WTC11 (cell line): ENCODE measurements around the gene GK2. TPM values are rescaled to one million over a fixed set of nuclear protein-coding genes. Genes with fewer than 3 reads are reported as not detected.

Experiments used
- ATAC-seq: fragments of 200-7000 bp; cut with Tn5 transposase; 2 replicates; pipeline ENCODE4 v1.10.0; 2021; ENCODE audit warnings: mild to moderate bottlenecking, moderate library complexity
- CTCF ChIA-PET: fragments of 300-600 bp; sonication (Branson Sonifier 250); formaldehyde crosslinking; loops from one replicate; lab custom pipeline; 2021; ENCODE audit warnings: antibody characterized with exemption; lab: Charles Lee
- POLR2A ChIA-PET: fragments of 350-600 bp; sonication (Branson Sonifier 250); formaldehyde crosslinking; loops from one replicate; lab custom pipeline; 2021; ENCODE audit warnings: antibody characterized with exemption; lab: Charles Lee
- DNase-seq: peaks from one replicate; pipeline ENCODE4 v3.0.0; 2021; ENCODE audit warnings: low spot score
- H3K27ac Mint-ChIP-seq: 2 replicates; pipeline ENCODE4 v1.8.0; 2021; ENCODE audit warnings: mixed read lengths
- H3K27me3 Mint-ChIP-seq: 2 replicates; pipeline ENCODE4 v1.8.0; 2021; ENCODE audit warnings: low read depth, mild to moderate bottlenecking, moderate library complexity, mixed read lengths
- H3K36me3 Mint-ChIP-seq: 2 replicates; pipeline ENCODE4 v1.8.0; 2021; ENCODE audit warnings: mixed read lengths
- H3K4me1 Mint-ChIP-seq: 2 replicates; pipeline ENCODE4 v1.8.0; 2022; ENCODE audit warnings: mixed read lengths
- H3K4me3 Mint-ChIP-seq: 2 replicates; pipeline ENCODE4 v1.8.0; 2021; ENCODE audit warnings: mild to moderate bottlenecking, moderate library complexity, mixed read lengths
- H3K9me3 Mint-ChIP-seq: 2 replicates; pipeline ENCODE4 v1.8.0; 2021; ENCODE audit warnings: mixed read lengths
- TCF7 ChIP-seq: sonication (generic); formaldehyde crosslinking; IDR thresholded peaks from 2 replicates; pipeline ENCODE4 v1.8.0; 2022; ENCODE audit warnings: mild to moderate bottlenecking, low read depth, missing genetic modification reagents, moderate library complexity
- ZBTB21 ChIP-seq: sonication (generic); formaldehyde crosslinking; IDR thresholded peaks from 2 replicates; pipeline ENCODE4 v1.8.1; 2023; ENCODE audit warnings: mild to moderate bottlenecking, missing genetic modification reagents, borderline replicate concordance
- ZNF121 ChIP-seq: sonication (generic); formaldehyde crosslinking; IDR thresholded peaks from 2 replicates; pipeline ENCODE4 v1.8.0; 2023; ENCODE audit warnings: missing genetic modification reagents
- ZNF232 ChIP-seq: sonication (generic); formaldehyde crosslinking; IDR thresholded peaks from 2 replicates; pipeline ENCODE4 v1.8.0; 2022; ENCODE audit warnings: mild to moderate bottlenecking, missing genetic modification reagents
- total RNA-seq: library from RNA; stranded (reverse); gene quantifications from 3 replicates; pipeline ENCODE4 v1.2.3, GENCODE V29; 2021
- TF ChIP-seq, protein P1 (sequence below): fragments of 250-450 bp; sonication (Bioruptor Pico); IDR thresholded peaks from 2 replicates; pipeline ENCODE4 v1.9.0; 2021; ENCODE audit warnings: moderate library complexity, mild to moderate bottlenecking, inconsistent platforms, borderline replicate concordance
- TF ChIP-seq, protein P2 (sequence below): fragments of 250-450 bp; sonication (Bioruptor Pico); IDR thresholded peaks from 2 replicates; pipeline ENCODE4 v1.9.0; 2021; ENCODE audit warnings: mild to moderate bottlenecking
- TF ChIP-seq, protein P3 (sequence below): sonication (generic); formaldehyde crosslinking; IDR thresholded peaks from 2 replicates; pipeline ENCODE4 v1.8.0; 2023; ENCODE audit warnings: missing genetic modification reagents, mild to moderate bottlenecking, borderline replicate concordance
- TF ChIP-seq, protein P4 (sequence below): sonication (generic); formaldehyde crosslinking; conservative IDR thresholded peaks from 2 replicates; pipeline ENCODE4 v1.8.1; 2023; ENCODE audit warnings: mild to moderate bottlenecking, low read depth, missing genetic modification reagents, moderate library complexity
- TF ChIP-seq, protein P5 (sequence below): sonication (generic); formaldehyde crosslinking; IDR thresholded peaks from 2 replicates; pipeline ENCODE4 v1.8.0; 2022; ENCODE audit warnings: mild to moderate bottlenecking, missing genetic modification reagents
- TF ChIP-seq, protein P6 (sequence below): sonication (generic); formaldehyde crosslinking; IDR thresholded peaks from 2 replicates; pipeline ENCODE4 v1.8.0; 2023; ENCODE audit warnings: missing genetic modification reagents
- TF ChIP-seq, protein P7 (sequence below): sonication (generic); formaldehyde crosslinking; IDR thresholded peaks from 2 replicates; pipeline ENCODE4 v1.8.0; 2022; ENCODE audit warnings: mild to moderate bottlenecking, missing genetic modification reagents
- TF ChIP-seq, protein P8 (sequence below): fragments of 250-450 bp; sonication (Bioruptor Pico); IDR thresholded peaks from 2 replicates; pipeline ENCODE4 v1.9.0; 2021; ENCODE audit warnings: mild to moderate bottlenecking

GK2 gene
- total RNA-seq, 1 experiment from 2014 or later, result not detected

DNA sequence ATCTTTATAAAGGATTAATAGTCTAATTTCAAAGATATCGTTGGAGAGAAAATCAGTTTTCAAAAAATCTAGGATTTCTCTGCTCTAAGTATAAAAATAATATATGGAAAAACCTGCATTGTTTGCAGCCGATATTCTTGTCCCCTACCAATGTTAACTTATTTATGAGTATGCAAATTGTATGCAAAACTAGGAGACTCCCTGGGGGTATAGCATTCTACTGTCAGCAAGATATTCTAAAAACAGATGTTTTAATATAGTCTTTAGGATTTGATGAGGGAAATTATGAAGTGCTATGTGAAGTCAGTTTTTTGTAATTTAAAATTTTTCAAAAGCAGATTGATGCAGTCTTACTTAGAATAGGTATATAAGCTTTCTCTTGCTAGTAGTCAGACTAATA lies 40.9 kb downstream of the GK2 start (continued):
- TF ChIP-seq, protein P1, sequence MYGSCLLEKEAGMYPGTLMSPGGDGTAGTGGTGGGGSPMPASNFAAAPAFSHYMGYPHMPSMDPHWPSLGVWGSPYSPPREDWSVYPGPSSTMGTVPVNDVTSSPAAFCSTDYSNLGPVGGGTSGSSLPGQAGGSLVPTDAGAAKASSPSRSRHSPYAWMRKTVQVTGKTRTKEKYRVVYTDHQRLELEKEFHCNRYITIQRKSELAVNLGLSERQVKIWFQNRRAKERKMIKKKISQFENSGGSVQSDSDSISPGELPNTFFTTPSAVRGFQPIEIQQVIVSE (CRISPR knock-in tag), result no peak
- no peak for TF ChIP-seq ZNF232
- TF ChIP-seq, protein P2, sequence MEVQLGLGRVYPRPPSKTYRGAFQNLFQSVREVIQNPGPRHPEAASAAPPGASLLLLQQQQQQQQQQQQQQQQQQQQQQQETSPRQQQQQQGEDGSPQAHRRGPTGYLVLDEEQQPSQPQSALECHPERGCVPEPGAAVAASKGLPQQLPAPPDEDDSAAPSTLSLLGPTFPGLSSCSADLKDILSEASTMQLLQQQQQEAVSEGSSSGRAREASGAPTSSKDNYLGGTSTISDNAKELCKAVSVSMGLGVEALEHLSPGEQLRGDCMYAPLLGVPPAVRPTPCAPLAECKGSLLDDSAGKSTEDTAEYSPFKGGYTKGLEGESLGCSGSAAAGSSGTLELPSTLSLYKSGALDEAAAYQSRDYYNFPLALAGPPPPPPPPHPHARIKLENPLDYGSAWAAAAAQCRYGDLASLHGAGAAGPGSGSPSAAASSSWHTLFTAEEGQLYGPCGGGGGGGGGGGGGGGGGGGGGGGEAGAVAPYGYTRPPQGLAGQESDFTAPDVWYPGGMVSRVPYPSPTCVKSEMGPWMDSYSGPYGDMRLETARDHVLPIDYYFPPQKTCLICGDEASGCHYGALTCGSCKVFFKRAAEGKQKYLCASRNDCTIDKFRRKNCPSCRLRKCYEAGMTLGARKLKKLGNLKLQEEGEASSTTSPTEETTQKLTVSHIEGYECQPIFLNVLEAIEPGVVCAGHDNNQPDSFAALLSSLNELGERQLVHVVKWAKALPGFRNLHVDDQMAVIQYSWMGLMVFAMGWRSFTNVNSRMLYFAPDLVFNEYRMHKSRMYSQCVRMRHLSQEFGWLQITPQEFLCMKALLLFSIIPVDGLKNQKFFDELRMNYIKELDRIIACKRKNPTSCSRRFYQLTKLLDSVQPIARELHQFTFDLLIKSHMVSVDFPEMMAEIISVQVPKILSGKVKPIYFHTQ (CRISPR knock-in tag), result no peak
- TF ChIP-seq, protein P3, sequence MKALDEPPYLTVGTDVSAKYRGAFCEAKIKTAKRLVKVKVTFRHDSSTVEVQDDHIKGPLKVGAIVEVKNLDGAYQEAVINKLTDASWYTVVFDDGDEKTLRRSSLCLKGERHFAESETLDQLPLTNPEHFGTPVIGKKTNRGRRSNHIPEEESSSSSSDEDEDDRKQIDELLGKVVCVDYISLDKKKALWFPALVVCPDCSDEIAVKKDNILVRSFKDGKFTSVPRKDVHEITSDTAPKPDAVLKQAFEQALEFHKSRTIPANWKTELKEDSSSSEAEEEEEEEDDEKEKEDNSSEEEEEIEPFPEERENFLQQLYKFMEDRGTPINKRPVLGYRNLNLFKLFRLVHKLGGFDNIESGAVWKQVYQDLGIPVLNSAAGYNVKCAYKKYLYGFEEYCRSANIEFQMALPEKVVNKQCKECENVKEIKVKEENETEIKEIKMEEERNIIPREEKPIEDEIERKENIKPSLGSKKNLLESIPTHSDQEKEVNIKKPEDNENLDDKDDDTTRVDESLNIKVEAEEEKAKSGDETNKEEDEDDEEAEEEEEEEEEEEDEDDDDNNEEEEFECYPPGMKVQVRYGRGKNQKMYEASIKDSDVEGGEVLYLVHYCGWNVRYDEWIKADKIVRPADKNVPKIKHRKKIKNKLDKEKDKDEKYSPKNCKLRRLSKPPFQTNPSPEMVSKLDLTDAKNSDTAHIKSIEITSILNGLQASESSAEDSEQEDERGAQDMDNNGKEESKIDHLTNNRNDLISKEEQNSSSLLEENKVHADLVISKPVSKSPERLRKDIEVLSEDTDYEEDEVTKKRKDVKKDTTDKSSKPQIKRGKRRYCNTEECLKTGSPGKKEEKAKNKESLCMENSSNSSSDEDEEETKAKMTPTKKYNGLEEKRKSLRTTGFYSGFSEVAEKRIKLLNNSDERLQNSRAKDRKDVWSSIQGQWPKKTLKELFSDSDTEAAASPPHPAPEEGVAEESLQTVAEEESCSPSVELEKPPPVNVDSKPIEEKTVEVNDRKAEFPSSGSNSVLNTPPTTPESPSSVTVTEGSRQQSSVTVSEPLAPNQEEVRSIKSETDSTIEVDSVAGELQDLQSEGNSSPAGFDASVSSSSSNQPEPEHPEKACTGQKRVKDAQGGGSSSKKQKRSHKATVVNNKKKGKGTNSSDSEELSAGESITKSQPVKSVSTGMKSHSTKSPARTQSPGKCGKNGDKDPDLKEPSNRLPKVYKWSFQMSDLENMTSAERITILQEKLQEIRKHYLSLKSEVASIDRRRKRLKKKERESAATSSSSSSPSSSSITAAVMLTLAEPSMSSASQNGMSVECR, result no peak
- TF ChIP-seq, all 79 proteins: peak for 0

DNA sequence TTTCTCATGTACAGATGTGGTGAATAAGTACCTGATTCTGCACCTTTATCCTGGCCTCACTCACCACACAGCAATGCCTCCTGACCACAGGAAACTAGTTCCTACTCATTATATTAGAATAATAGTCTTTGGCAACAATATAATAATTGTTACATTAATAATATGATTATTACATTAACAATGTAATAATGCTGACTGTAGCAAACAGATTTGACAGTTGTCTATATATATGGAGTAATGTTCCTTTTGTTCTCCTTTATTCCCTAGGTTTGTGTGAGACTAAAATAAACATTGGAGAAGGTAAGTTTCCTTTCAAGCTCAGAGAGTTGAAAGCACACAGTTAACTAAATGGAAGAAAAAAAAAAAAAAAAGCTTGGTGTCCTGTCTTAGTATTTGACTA lies 41.6 kb downstream of the GK2 start:
- no peak for ATAC-seq
- no peaks in the 10 kb centered on the region for H3K36me3 Mint-ChIP-seq
- H3K9me3 Mint-ChIP-seq, result 0 out of 2 replicates have a peak, but pooled peaks cover 5% of the 10 kb centered on the region
- peaks cover 6% of the 10 kb centered on the region for H3K4me1 Mint-ChIP-seq
- no peak for DNase-seq
- no peak overlapping the region for H3K4me3 Mint-ChIP-seq
- H3K27ac Mint-ChIP-seq, result no peak overlapping the region
- TF ChIP-seq, protein P4, sequence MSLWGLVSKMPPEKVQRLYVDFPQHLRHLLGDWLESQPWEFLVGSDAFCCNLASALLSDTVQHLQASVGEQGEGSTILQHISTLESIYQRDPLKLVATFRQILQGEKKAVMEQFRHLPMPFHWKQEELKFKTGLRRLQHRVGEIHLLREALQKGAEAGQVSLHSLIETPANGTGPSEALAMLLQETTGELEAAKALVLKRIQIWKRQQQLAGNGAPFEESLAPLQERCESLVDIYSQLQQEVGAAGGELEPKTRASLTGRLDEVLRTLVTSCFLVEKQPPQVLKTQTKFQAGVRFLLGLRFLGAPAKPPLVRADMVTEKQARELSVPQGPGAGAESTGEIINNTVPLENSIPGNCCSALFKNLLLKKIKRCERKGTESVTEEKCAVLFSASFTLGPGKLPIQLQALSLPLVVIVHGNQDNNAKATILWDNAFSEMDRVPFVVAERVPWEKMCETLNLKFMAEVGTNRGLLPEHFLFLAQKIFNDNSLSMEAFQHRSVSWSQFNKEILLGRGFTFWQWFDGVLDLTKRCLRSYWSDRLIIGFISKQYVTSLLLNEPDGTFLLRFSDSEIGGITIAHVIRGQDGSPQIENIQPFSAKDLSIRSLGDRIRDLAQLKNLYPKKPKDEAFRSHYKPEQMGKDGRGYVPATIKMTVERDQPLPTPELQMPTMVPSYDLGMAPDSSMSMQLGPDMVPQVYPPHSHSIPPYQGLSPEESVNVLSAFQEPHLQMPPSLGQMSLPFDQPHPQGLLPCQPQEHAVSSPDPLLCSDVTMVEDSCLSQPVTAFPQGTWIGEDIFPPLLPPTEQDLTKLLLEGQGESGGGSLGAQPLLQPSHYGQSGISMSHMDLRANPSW (CRISPR knock-in tag), result no peak
- TF ChIP-seq, protein P3, result no peak
- TF ChIP-seq ZNF121 (CRISPR knock-in tag) (no peak), ZBTB21 (no peak), TCF7 (CRISPR knock-in tag) (no peak)
- TF ChIP-seq, protein P5, sequence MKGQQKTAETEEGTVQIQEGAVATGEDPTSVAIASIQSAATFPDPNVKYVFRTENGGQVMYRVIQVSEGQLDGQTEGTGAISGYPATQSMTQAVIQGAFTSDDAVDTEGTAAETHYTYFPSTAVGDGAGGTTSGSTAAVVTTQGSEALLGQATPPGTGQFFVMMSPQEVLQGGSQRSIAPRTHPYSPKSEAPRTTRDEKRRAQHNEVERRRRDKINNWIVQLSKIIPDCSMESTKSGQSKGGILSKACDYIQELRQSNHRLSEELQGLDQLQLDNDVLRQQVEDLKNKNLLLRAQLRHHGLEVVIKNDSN, result no peak
- TF ChIP-seq, protein P6, sequence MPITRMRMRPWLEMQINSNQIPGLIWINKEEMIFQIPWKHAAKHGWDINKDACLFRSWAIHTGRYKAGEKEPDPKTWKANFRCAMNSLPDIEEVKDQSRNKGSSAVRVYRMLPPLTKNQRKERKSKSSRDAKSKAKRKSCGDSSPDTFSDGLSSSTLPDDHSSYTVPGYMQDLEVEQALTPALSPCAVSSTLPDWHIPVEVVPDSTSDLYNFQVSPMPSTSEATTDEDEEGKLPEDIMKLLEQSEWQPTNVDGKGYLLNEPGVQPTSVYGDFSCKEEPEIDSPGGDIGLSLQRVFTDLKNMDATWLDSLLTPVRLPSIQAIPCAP (CRISPR knock-in tag), result no peak
- TF ChIP-seq, protein P7, sequence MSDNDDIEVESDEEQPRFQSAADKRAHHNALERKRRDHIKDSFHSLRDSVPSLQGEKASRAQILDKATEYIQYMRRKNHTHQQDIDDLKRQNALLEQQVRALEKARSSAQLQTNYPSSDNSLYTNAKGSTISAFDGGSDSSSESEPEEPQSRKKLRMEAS (CRISPR knock-in tag), result no peak
- TF ChIP-seq, protein P8, sequence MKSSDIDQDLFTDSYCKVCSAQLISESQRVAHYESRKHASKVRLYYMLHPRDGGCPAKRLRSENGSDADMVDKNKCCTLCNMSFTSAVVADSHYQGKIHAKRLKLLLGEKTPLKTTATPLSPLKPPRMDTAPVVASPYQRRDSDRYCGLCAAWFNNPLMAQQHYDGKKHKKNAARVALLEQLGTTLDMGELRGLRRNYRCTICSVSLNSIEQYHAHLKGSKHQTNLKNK (CRISPR knock-in tag), result no peak
- POLR2A ChIA-PET, result no interaction called here
- H3K27me3 Mint-ChIP-seq, result no peaks in the 10 kb centered on the region
- CTCF ChIA-PET, result no interaction called here
